Lung (tissue), 12 donors: ENCODE measurements around the gene SLC12A3. TPM values are rescaled to one million over a fixed set of nuclear protein-coding genes. Genes with fewer than 3 reads are reported as not detected.

Experiments used
- ATAC-seq: fragments of 200-7000 bp; cut with Tn5 transposase; one replicate; pipeline ENCODE4 v1.9.1; 2020; ENCODE audit warnings: moderate number of reproducible peaks; ENCODE audit not compliant: insufficient read depth, low FRiP score
- DNase-seq, 3 donors: peaks; one replicate each; pipeline ENCODE4 v3.0.0-alpha.2; 2013 to 2017
- H3K27ac ChIP-seq, 2 donors: one replicate each; pipeline ENCODE4 v1.5.1; 2013; ENCODE audit warnings: mild to moderate bottlenecking in 2 of 2, moderate library complexity in 2 of 2, control low read depth in 1 of 2, inconsistent platforms in 1 of 2, low read depth in 1 of 2, low read length in 1 of 2
- H3K27me3 ChIP-seq, 3 donors: one replicate each; pipeline ENCODE4 v1.5.1; 2013; ENCODE audit warnings: low read length in 2 of 3; ENCODE audit not compliant: control insufficient read depth in 3 of 3, insufficient read depth in 3 of 3
- H3K36me3 ChIP-seq, 4 donors: one replicate each; pipeline ENCODE4 v1.5.1; 2013; ENCODE audit warnings: low read length in 4 of 4, mild to moderate bottlenecking in 1 of 4, moderate library complexity in 1 of 4; ENCODE audit not compliant: control insufficient read depth in 4 of 4, insufficient read depth in 4 of 4
- H3K4me1 ChIP-seq, 5 donors: one replicate each; pipeline ENCODE4 v1.5.1; 2013; ENCODE audit warnings: low read length in 5 of 5, mild to moderate bottlenecking in 2 of 5, moderate library complexity in 1 of 5; ENCODE audit not compliant: control insufficient read depth in 5 of 5, insufficient read depth in 5 of 5
- H3K4me3 ChIP-seq: one replicate; pipeline ENCODE4 v1.5.1; 2013; ENCODE audit warnings: mild to moderate bottlenecking, control low read depth, moderate library complexity
- H3K9ac ChIP-seq, 2 donors: one replicate each; pipeline ENCODE4 v1.5.1; 2013; ENCODE audit warnings: low read length in 2 of 2, control low read depth in 1 of 2; ENCODE audit not compliant: insufficient read depth in 1 of 2
- H3K9me3 ChIP-seq, 4 donors: one replicate each; pipeline ENCODE4 v1.5.1; 2013; ENCODE audit warnings: low read length in 3 of 4, mild to moderate bottlenecking in 1 of 4, moderate library complexity in 1 of 4; ENCODE audit not compliant: control insufficient read depth in 4 of 4, insufficient read depth in 3 of 4
- CTCF ChIP-seq: IDR thresholded peaks from 2 replicates; pipeline ENCODE4 v1.5.1; 2012; ENCODE audit warnings: mild to moderate bottlenecking; ENCODE audit errors: control extremely low read depth, extremely low read depth
- WGBS, 2 donors: extraction: QIAGEN DNeasy Blood & Tissue Kit; methylation state at CpG; one replicate each; pipeline ENCODE4 v1.1.7; 2013; 5-methylcytosine and 5-hydroxymethylcytosine counted together
- polyA plus RNA-seq, 2 donors: library from polyadenylated mRNA; stranded (reverse); fragments of 200-250 nt; gene quantifications; one replicate each; pipeline ENCODE4 v1.2.1, GENCODE V29; 2013
- total RNA-seq, 2 donors: library from RNA; depleted of rRNA in 1 of 2; stranded (reverse); fragments of >200 nt in 1 of 2; gene quantifications; one replicate each; pipeline ENCODE4 v1.2.1, GENCODE V29; 2014 to 2021
- donor health status: control.
- donor health status: control.
- donor health status: Bipolar disorder and iron deficiency.
- donor health status: healthy.
- donor health status: DM: yes; HTN: yes; CAD: no.

The SLC12A3 gene
- total and polyA plus RNA-seq, 4 donors, result 0.04 to 0.07 TPM; not detected in 2

- peaks cover 24 to 48% (median 33%) of the 10 kb centered on the region in 4 donors for H3K36me3 ChIP-seq
- no peak for TF ChIP-seq CTCF
- H3K4me3 ChIP-seq, result no peak overlapping the region
- peaks cover 0 to 31% (median 16%) of the 10 kb centered on the region in 5 donors for H3K4me1 ChIP-seq
- H3K27me3 ChIP-seq, result no peaks in the 10 kb centered on the region
- H3K9ac ChIP-seq, result peak overlapping the region in 1 of 2 donors; percentile 4
- no peak for ATAC-seq
- no peak for DNase-seq
- no peaks in the 10 kb centered on the region for H3K9me3 ChIP-seq
- WGBS, 2 donors, result 31 to 67% methylated on average over 5 of the region's 5 CpGs
- H3K27ac ChIP-seq, result no peak overlapping the region
Observed at GRCh38 chr16:56935201-56935600, 70.2 kb downstream of the SLC12A3 start.

- no peaks in the 10 kb centered on the region for H3K27me3 ChIP-seq
- H3K27ac ChIP-seq, result no peak overlapping the region
- peaks cover 0 to 21% (median 9%) of the 10 kb centered on the region in 5 donors for H3K4me1 ChIP-seq
- no peaks in the 10 kb centered on the region for H3K9me3 ChIP-seq
- ATAC-seq (no peak), DNase-seq (no peak)
- 60 to 71% methylated on average over 5 of the region's 5 CpGs for WGBS, 2 donors
- no peak overlapping the region for H3K9ac ChIP-seq
- no peak for TF ChIP-seq CTCF
- H3K4me3 ChIP-seq, result no peak overlapping the region
- peaks cover 32 to 60% (median 43%) of the 10 kb centered on the region in 4 donors for H3K36me3 ChIP-seq
Observed at GRCh38 chr16:56936491-56936890, 71.5 kb downstream of the SLC12A3 start.

- Histone ChIP-seq H3K9me3 (no peaks in the 10 kb centered on the region), H3K4me3 (no peak overlapping the region), H3K36me3 (peaks cover 35 to 62% (median 47%) of the 10 kb centered on the region in 4 donors), H3K4me1 (peaks cover 0 to 18% (median 9%) of the 10 kb centered on the region in 5 donors), H3K9ac (no peak overlapping the region), H3K27ac (no peak overlapping the region), H3K27me3 (no peaks in the 10 kb centered on the region)
- 79 to 82% methylated on average over 5 of the region's 5 CpGs for WGBS, 2 donors
- TF ChIP-seq CTCF, result no peak
- no peak for ATAC-seq
- DNase-seq, result no peak
Observed at GRCh38 chr16:56936950-56937349, 71.9 kb downstream of the SLC12A3 start.
